ENCODE data around the gene PCDH7. TPM values are rescaled to one million over a fixed set of nuclear protein-coding genes. Genes with fewer than 3 reads are reported as not detected.

Gene PCDH7
- total RNA-seq, 1 donor from 2014 or later: 8.0 TPM

GRCh38 chr4:30716681-30717207 lies 3.4 kb upstream of the PCDH7 start:
- Histone ChIP-seq H3K36me3 (no peaks in the 10 kb centered on the region), H3K4me3 (peak overlapping the region; percentile 55), H3K27me3 (peaks cover 39% of the 10 kb centered on the region), H3K9me3 (no peaks in the 10 kb centered on the region), H3K4me1 (peaks cover 21% of the 10 kb centered on the region), H3K27ac (no peak overlapping the region)
- intact Hi-C loops (cut with DNase I): no loop called here
- no peak for ATAC-seq
- no peak for DNase-seq
- TF ChIP-seq CTCF (IDR thresholded peaks at IDR 0.05): no peak

GRCh38 chr4:30717208-30718020 lies 2.8 kb upstream of the PCDH7 start:
- Histone ChIP-seq H3K36me3 (no peaks in the 10 kb centered on the region), H3K27me3 (peaks cover 43% of the 10 kb centered on the region), H3K4me3 (peak overlapping the region; percentile 55), H3K27ac (no peak overlapping the region), H3K9me3 (no peaks in the 10 kb centered on the region), H3K4me1 (peaks cover 21% of the 10 kb centered on the region)
- DNase-seq (peak; percentile 71), ATAC-seq (peak; percentile 61)
- intact Hi-C loops (cut with DNase I): no loop called here
- no peak for TF ChIP-seq CTCF (IDR thresholded peaks at IDR 0.05)

- peak overlapping the region; percentile 55 for H3K4me3 ChIP-seq
- H3K9me3 ChIP-seq: no peaks in the 10 kb centered on the region
- no peak for DNase-seq
- peaks cover 21% of the 10 kb centered on the region for H3K4me1 ChIP-seq
- peaks cover 50% of the 10 kb centered on the region for H3K27me3 ChIP-seq
- H3K36me3 ChIP-seq: no peaks in the 10 kb centered on the region
- ATAC-seq: no peak
- no peak overlapping the region for H3K27ac ChIP-seq
- intact Hi-C loops (cut with DNase I): no loop called here
- TF ChIP-seq CTCF (IDR thresholded peaks at IDR 0.05): no peak
These were observed 2.1 kb upstream of the PCDH7 start for GRCh38 chr4:30718021-30718542.

GRCh38 chr4:30718641-30719453 lies 1.3 kb upstream of the PCDH7 start:
- Histone ChIP-seq H3K9me3 (no peaks in the 10 kb centered on the region), H3K4me3 (peak overlapping the region; percentile 55), H3K4me1 (peaks cover 21% of the 10 kb centered on the region), H3K27me3 (peaks cover 58% of the 10 kb centered on the region), H3K36me3 (no peaks in the 10 kb centered on the region), H3K27ac (peak overlapping the region; percentile 11)
- ATAC-seq (no peak), DNase-seq (no peak)
- intact Hi-C loops (cut with DNase I): no loop called here
- TF ChIP-seq CTCF (IDR thresholded peaks at IDR 0.05): no peak

- peak overlapping the region; percentile 55 for H3K4me3 ChIP-seq
- H3K9me3 ChIP-seq: no peaks in the 10 kb centered on the region
- intact Hi-C loops (cut with DNase I): no loop called here
- peaks cover 58% of the 10 kb centered on the region for H3K27me3 ChIP-seq
- H3K27ac ChIP-seq: peak overlapping the region; percentile 11
- ATAC-seq (peak; percentile 31), DNase-seq (no peak)
- TF ChIP-seq CTCF (IDR thresholded peaks at IDR 0.05): no peak
- H3K36me3 ChIP-seq: no peaks in the 10 kb centered on the region
- H3K4me1 ChIP-seq: peaks cover 21% of the 10 kb centered on the region
These were observed 632 bp upstream of the PCDH7 start for GRCh38 chr4:30719454-30720020.

Data from upper lobe of right lung (tissue), 1 donor.